C4-2B (cell line): ENCODE results near the gene ATP6AP1.

Experiments
- H3K27ac ChIP-seq: fragments of 450-650 bp; 2 replicates; pipeline ENCODE4 v1.5.1; 2017
- CTCF ChIP-seq: fragments of 450-650 bp; conservative IDR thresholded peaks from 2 replicates; pipeline ENCODE4 v1.5.1; 2017; ENCODE audit warnings: mild to moderate bottlenecking
- ZFX ChIP-seq: fragments of 450-650 bp; IDR thresholded peaks from 2 replicates; pipeline ENCODE4 v1.6.1; 2017

Gene ATP6AP1

GRCh38 chrX:154435171-154435733, 6.8 kb downstream of the ATP6AP1 start:
- TF ChIP-seq CTCF (no peak), ZFX (no peak)
- H3K27ac ChIP-seq: no peak overlapping the region

GRCh38 chrX:154436374-154436982, 8.0 kb downstream of the ATP6AP1 start:
- no peak for TF ChIP-seq CTCF
- no peak for TF ChIP-seq ZFX
- H3K27ac ChIP-seq: peak overlapping the region; percentile 85

GRCh38 chrX:154436983-154437752, 8.7 kb downstream of the ATP6AP1 start, which contains the start of gene GDI1:
GDI1 (plus strand) TSS chrX:154437154; CDS start chrX:154437255, 101 bp downstream.
- TF ChIP-seq CTCF (no peak), ZFX (no peak)
- peak within 1 kb of the TSS; percentile 85 for H3K27ac ChIP-seq

- peak overlapping the region; percentile 85 for H3K27ac ChIP-seq
These were observed 9.8 kb downstream of the ATP6AP1 start for GRCh38 chrX:154437971-154438893.

GRCh38 chrX:154439841-154440240, 11.4 kb downstream of the ATP6AP1 start:
- H3K27ac ChIP-seq: no peak overlapping the region
- no peak for TF ChIP-seq CTCF
- TF ChIP-seq ZFX: no peak

More at GRCh38 chrX:154437971-154438893, 9.8 kb downstream of the ATP6AP1 start:
- TF ChIP-seq CTCF: no peak
- no peak for TF ChIP-seq ZFX

GRCh38 chrX:154440623-154441357, 12.3 kb downstream of the ATP6AP1 start:
- no peak overlapping the region for H3K27ac ChIP-seq
- no peak for TF ChIP-seq ZFX
- no peak for TF ChIP-seq CTCF
